NCI-H2107 treated with DMSO at 0.1 percent for 48 hours (cell line): Measurements from ENCODE around the gene KCNH1.

Experiments
- DNase-seq: peaks from one replicate; lab custom pipeline; 2025; ENCODE audit not compliant: unreplicated experiment; lab: John Stamatoyannopoulos, UW

Gene KCNH1

GRCh38 chr1:211133836-211134669 lies at the start of gene KCNH1:
Gene KCNH1, minus strand, starts transcription at chr1:211134148. Its CDS starts 203 bp downstream, at chr1:211133945.
- peak; percentile 70 for DNase-seq

DNA sequence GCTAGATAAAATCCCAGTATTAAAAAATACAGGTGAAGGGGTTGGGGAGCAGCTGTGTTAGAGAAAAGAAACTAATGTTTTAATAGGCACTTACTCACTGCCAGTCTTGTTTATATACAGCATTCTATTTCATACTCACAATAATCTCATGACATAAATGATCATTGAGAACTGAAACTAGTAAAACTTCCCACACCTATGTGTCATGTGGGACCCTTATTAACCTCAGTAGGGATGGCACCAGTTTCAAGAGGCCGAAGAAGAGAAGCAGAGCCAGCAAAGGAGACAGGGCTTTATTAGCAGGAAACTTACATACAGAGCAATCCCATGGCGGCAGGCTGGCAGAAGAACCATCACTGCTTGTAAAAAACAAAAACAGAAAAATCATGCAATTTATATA lies 48.8 kb upstream of the KCNH1 start:
- DNase-seq, result no peak

DNA sequence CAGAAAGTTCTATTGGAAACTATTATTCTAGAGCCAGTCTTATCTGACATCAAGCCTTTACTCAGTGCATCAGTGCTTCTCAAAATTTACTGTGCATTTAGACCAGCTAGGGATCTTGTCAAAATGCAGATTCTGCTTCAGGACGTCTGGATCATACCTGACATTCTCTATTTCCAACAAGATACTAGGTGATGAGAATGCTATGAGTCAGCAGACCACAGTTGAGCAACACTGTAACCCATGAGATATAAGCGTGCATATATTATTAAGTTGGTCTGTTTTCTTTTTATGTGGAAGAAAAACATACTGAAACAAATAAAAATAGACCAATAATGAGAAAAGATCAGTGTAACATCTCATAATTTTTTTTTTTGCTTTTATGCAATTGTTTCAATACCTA lies 40.4 kb upstream of the KCNH1 start:
- DNase-seq, result no peak

DNA sequence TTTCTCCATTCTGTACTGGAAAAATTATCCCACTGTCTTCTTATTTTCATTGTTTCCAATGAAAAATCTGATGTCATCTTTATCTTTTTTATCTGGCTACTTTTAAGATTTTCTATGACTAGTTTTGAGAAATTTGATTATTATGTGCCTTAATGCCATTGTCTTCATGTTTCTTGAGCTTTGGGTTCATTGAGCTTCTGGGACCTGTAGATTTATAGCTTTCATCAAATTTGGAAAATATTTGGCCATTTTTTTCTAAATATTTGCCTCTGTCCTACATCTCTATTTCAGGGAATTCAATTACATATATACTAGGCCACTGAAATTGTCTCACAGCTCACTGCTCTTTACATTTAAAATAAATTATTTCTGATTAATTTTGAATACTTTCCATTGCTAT lies 38.7 kb upstream of the KCNH1 start:
- no peak for DNase-seq

GRCh38 chr1:211169353-211169752 lies 35.4 kb upstream of the KCNH1 start:
- DNase-seq, result no peak

GRCh38 chr1:211158866-211159265 lies 24.9 kb upstream of the KCNH1 start:
- DNase-seq, result no peak

DNA sequence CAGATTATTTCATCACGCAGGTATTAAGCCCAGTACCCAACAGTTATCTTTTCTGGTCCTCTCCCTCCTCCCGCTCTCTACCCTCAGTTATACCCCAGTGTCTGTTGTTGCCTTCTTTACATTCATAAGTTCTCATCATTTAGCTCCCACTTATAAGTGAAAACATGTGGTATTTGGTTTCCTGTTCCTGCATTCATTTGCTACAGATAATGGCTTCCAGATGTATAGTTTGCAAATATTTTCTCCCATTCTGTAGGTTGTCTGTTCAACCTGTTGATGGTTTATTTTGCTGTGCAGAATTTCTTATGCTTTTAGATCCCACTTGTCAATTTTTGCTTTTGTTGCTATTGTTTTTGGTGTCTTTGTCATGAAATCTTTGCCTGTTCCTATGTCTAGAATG lies 21.1 kb upstream of the KCNH1 start:
- no peak for DNase-seq

DNA sequence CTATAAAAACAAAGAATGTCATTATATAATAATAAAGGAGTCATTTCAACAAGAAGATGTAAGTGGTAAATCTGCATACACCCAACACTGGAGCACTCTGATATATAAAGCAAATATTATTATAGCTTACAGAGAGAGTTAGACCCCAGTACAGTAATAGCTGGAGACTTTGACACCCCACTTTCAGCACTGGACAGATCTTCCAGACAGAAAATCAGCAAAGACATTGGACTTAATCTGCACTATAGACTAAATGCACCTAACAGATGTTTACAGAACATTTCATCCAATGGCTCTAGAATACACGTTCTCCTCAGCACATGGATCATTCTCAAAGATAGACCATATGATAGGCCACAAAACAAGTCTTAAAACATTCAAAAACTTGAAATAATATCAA lies 20.0 kb upstream of the KCNH1 start:
- no peak for DNase-seq

- no peak for DNase-seq
Observed at GRCh38 chr1:211148366-211148765, 14.4 kb upstream of the KCNH1 start.

DNA sequence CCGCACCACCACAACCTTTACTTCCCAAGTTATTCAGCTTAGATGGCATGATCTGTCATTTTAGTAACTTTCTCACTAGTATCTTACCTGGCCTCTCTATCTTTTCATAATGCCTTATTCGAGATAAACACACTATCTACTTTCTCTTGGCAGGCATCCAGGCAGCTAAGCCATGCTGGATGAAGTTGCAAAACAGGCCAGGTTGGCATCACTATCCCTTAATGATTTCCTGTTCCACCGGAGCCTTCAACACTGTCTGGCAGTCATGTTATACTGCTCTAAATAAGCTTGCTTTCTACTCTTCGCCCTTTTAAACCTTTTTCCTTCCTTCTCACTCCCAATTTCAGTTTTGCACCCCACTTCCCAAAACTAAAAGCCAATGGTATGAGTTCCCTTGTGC lies 12.0 kb upstream of the KCNH1 start:
- no peak for DNase-seq

- peak; percentile 63 for DNase-seq
Observed at GRCh38 chr1:211135342-211135950, 1.5 kb upstream of the KCNH1 start.

GRCh38 chr1:211133393-211133835 lies 534 bp downstream of the KCNH1 start:
- DNase-seq, result peak; percentile 34

DNA sequence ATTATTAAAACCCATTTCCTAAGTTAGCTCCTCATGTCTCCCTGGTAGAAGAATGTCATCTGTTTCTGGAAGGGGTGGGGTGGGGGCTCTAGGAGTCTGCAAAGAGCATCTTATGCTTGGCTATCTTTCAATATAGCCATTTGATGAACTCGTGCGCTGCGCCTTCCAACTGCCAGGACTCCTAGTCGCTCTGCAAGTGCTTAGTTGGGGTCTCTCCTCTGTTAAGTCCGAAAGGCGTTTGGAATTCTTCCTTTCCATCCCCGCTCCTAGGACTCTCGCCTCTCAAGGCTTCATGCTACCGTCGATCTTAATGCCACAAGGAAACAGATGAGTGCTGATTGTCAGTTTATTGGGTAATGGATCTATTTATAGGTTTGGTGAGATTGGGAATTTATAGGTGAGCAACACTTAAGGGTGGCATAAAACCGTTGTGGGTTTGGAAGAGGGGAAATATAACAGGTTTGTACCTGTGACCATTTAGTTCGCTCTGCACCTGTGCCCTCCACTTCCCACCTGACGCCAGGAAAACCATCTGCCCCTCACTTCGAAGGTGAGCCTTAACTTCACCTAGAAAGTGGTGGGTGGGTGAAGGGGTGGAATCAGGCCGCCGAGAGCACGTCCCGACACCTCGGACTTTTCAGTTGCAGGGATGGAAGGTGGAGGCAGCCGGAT lies 1.1 kb downstream of the KCNH1 start:
- DNase-seq, result no peak

GRCh38 chr1:211129776-211130175 lies 4.2 kb downstream of the KCNH1 start:
- DNase-seq, result no peak

GRCh38 chr1:211127166-211127565 lies 6.8 kb downstream of the KCNH1 start:
- no peak for DNase-seq

- no peak for DNase-seq
Observed at GRCh38 chr1:211126622-211127021, 7.3 kb downstream of the KCNH1 start.

GRCh38 chr1:211118407-211119102 lies 15.4 kb downstream of the KCNH1 start:
- DNase-seq, result no peak

DNA sequence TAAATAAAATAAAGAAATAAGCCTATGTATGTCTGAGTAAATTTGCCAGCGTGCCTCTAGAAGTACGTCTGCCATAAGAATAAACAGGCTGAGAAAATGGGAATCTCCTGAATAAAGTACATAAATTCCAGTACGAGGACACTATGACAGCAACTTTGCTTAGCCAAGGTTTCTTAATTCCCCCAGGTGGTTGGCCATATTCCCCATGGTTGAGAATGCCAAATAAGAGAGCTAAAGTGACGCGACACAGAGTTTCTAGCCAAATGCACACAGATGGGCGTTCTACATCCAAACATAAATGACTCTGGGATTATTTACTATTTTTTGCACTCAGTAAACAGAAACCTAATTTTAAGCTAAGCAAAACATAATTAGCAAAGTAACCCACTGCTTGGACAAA lies 19.5 kb downstream of the KCNH1 start:
- DNase-seq, result no peak

DNA sequence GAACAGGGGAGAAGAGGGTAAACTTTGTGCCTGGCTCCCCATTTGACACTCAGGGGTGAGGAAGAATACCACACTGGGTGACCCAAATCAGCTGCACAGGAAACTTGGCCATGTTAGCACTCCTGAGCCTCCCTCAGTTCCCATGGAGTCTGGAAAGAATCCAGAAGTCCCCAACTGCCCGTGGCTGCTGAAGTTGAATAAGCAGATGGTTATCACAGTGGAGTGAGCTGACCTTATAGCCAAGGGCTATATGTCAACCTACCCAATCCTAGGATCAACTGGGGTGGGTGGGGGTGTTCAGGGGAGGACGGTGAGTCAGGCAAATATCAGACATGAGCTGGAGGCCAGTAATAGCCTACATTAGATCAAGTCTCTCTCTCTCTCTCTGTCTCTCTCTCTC lies 20.4 kb downstream of the KCNH1 start:
- no peak for DNase-seq

DNA sequence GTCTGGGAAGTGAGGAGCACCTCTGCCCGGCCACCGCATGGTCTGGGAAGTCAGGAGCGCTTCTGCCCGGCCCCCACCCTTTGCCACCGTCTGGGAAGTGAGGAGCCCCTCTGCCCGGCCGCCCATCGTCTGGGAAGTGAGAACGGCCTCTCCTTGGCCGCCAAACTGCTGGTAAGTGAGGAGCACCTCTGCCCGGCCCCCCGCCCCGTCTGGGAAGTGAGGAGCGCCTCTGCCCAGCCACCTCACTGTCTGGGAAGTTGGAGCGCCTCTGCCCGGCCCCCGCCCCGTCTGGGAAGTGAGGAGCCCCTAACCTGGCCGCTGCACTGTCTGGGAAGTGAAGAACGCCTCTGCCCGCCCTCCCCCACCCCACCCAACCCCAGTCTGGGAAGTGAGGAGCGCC lies 22.6 kb downstream of the KCNH1 start:
- DNase-seq, result no peak

GRCh38 chr1:211101481-211101880 lies 32.5 kb downstream of the KCNH1 start:
- DNase-seq, result no peak
